GM20000 (cell line): ENCODE results near the gene CELA2B.

Source experiments
- DNase-seq: peaks from one replicate; pipeline ENCODE4 v3.0.0; 2012; ENCODE audit warnings: low spot score
- TF ChIP-seq, protein P1 (sequence below): IDR thresholded peaks from 2 replicates; pipeline ENCODE4 v1.5.1; 2012; ENCODE audit warnings: mild to moderate bottlenecking, control low read depth; ENCODE audit errors: extremely low read depth, missing control alignments

The CELA2B gene

DNA sequence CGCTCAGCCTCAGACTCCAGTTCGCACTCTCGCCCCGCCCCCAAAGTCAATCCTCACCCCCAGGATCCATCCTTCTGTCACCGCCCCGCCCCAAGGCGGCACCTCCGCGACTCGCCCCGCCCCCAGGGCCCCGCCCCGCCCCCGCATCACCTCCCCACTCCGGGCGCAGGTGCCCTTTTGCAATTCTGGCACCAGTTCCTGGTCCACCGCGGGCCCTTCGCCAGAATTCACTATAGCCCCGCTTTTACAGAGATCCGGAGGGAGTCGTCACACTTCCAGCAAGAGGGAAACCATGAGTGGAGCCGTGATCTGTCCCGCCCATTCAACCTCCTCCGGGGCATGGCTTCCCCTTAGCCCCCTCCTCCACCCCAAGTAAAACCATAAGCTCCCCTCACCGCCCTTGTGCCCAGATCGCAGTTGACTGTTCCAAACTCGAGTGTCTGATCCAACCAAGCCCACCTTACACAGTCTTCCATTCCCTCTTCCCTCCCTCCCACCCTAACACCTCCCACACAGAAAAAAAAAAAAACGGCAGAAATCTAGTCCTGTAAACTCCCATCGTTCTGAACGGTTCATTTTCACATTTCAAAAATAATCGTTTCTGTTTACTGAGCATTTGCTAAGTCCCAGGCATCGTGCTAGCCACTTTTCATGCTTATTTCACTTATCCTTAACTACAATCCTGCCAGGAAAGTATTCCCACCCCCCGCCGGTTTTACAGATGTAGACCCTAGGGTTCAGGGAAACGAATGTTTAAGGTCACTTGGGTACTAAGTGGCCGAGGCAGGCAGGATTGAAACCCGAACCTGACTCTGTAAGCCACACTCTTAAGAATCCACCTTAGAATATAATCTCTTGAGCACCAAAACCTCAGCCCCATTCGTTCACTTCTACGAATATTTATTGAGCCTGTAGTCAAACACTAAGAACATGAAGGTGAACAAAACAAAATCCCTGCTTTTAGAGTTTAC is 49.4 kb downstream of the CELA2B start:
- no peak for DNase-seq
- TF ChIP-seq, protein P1, sequence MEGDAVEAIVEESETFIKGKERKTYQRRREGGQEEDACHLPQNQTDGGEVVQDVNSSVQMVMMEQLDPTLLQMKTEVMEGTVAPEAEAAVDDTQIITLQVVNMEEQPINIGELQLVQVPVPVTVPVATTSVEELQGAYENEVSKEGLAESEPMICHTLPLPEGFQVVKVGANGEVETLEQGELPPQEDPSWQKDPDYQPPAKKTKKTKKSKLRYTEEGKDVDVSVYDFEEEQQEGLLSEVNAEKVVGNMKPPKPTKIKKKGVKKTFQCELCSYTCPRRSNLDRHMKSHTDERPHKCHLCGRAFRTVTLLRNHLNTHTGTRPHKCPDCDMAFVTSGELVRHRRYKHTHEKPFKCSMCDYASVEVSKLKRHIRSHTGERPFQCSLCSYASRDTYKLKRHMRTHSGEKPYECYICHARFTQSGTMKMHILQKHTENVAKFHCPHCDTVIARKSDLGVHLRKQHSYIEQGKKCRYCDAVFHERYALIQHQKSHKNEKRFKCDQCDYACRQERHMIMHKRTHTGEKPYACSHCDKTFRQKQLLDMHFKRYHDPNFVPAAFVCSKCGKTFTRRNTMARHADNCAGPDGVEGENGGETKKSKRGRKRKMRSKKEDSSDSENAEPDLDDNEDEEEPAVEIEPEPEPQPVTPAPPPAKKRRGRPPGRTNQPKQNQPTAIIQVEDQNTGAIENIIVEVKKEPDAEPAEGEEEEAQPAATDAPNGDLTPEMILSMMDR: no peak

DNA sequence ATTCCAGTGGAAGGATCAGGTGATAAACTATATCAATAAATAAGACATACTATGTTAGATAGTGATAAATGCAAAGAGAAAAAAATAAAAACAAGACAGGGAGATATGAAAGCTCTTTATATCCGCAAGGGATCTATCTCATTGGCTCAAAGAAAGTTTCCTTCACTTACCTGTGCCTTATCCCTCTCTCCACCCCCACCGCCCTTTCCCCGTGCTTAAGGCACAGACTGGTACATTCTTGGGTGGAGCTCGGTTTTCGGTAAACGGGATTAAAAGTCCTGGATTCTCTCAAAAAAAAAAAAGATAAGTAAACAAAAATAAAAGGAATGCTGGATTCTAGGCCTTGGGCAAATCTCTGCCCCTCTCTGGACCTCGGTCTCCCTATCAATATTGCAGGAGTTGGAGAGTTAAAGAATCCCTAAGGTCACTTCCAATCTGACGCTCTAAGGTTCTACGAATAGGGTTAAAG is 50.2 kb downstream of the CELA2B start:
- TF ChIP-seq, protein P1: no peak
- DNase-seq: no peak

DNA sequence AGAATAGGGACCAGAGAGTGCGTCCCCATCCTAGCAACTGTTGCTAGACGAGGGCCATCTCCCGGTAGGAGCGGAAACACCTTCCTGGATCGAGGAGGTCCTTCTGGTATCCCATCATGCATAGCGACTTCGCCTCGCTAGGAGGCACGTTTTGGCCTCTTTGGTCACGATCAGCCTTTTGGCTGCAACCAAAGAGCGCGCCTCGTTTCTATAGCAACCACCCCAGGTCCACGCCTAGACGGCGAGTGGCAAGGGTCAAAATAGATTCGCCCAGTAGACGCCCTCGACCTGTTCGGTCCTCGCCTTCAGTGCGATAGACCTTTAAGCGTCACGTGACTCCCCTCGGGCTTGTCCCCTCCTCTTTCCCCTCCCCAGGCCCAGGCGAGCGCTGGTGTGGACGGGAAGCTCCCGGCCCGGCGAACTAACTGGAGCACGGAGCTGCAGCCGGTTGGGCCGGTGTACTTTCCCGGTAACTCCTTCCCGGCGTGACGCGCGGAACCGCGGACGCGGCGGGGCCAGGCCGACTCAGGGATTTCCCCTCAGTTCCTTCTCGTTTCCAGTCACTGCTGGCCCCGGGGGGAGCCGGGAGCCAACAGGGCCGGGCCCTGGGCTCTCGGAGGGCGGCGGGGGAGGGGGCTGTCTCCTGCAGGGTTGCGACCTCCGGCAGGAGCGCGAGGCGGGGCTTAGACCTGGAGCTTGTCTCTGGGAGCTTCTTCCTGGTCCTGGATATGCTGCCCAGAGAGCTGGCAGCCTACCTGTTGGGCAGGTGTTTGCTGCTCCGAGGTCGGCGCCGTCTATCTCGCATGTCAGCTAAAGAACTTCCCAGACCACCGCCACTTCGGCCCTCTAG is 50.8 kb downstream of the CELA2B start, which contains the start of gene DNAJC16:
DNAJC16 (plus strand) TSS at position 359 of the 850 bp plus-strand sequence. CDS start 2,258 bp downstream, outside the sequence.
- peak; percentile 89 for DNase-seq
- TF ChIP-seq, protein P1: peak; percentile 8

DNA sequence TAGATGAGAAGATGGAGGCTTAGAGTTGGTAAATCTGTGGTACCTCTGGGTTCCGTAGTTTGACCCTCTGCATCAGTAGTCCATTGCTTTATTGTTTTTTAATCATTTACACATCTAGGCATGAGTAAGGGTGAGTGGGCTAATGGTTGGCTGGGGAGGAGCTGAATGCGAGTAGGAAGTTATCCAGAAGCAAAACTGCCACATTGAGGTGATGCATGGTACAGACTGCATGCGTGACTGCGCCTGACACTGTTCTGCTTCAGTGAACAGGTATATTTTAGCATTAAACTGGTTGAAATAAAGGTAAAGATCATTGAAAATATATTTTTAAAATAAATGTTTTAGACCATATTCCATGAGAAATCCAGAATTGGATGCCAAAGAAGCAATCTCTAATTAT is 55.1 kb downstream of the CELA2B start:
- DNase-seq: no peak
- TF ChIP-seq, protein P1: no peak

DNA sequence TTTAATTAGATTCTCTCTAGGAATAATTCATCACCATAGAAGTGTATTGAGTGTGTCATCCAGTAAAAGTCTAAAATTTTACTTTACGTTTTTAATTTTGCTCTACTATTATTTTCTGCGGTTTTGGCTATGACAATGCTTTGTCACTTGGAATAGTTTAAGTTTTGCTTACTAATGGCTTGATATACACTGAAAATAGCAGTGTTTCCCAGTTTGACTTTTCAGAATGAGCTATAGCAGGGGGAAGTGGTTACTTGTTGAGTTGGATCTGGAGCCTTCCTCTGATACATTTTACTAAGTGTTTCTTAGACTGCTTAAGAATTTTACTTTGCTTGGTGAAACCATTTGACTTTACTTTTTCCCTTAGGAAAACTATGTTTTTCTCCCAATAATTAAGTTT is 55.8 kb downstream of the CELA2B start:
- TF ChIP-seq, protein P1: no peak
- no peak for DNase-seq

DNA sequence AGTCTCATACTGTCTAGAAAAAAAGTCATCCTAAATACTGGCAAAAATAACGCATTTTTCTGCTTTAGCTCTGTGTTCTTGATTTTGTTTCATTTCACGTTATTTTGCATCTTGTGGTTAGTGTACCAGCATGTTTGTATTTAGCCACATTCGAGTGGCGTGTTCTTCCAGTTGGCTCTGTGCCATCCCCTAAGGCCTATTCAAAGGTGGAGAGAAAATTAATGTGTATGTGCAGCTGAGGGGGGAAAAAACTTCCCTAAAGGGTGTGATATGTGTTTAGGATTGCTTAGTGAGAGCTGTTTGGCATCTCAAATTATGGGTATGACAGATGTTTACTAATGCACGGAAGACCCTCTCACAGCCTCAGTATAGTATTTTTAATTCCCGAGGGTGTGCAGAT is 62.9 kb downstream of the CELA2B start:
- DNase-seq: no peak
- TF ChIP-seq, protein P1: no peak

DNA sequence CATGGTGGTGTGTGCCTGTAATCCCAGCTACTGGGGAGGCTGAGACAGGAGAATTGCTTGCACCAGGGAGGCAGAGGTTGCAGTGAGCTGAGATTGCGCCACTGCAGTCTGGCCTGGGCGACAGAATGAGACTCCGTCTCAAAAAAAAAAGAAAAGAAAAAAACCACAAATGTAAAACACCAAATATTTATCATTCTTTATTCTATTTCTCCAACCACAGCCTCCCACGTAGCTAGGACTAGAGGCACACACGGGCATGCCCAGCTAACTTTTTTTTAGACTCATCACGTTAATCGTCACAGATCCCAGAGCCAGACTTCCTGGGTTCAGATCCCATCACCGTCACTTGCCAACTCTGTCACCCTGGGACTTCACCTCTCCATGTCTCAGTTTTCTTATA is 64.3 kb downstream of the CELA2B start:
- TF ChIP-seq, protein P1: no peak
- no peak for DNase-seq
